HepG2 (cell line): ENCODE data around the gene GRIP1.

ENCODE experiments used
- ARNT2 ChIP-seq: sonication (generic); formaldehyde crosslinking; IDR thresholded peaks from 2 replicates; pipeline ENCODE4 v1.8.0; 2022; ENCODE audit warnings: mild to moderate bottlenecking, low read depth, missing genetic modification reagents, moderate library complexity
- EP300 ChIP-seq, 3 experiments: sonication (generic) in 1 of 3; formaldehyde crosslinking in 1 of 3; IDR thresholded peaks; 2 replicates each; pipeline versions ENCODE4 v1.5.1 to v1.6.1; 2011 to 2020; ENCODE audit warnings: low read depth in 2 of 3, low read length in 2 of 3, borderline replicate concordance in 1 of 3, improper control_type of control experiment in 1 of 3, mild to moderate bottlenecking in 1 of 3, missing genetic modification reagents in 1 of 3, moderate library complexity in 1 of 3
- GPN1 ChIP-seq: sonication (generic); formaldehyde crosslinking; IDR thresholded peaks from 2 replicates; pipeline ENCODE4 v1.5.1; 2020; ENCODE audit warnings: missing genetic modification reagents, borderline replicate concordance
- MTA3 ChIP-seq: sonication (generic); formaldehyde crosslinking; IDR thresholded peaks from 2 replicates; pipeline ENCODE4 v1.4.0; 2020; ENCODE audit warnings: missing genetic modification reagents
- SP4 ChIP-seq: sonication (generic); formaldehyde crosslinking; IDR thresholded peaks from 2 replicates; pipeline ENCODE4 v1.8.1; 2023; ENCODE audit warnings: mild to moderate bottlenecking, missing genetic modification reagents
- TP53 ChIP-seq: sonication (generic); formaldehyde crosslinking; conservative IDR thresholded peaks from 2 replicates; pipeline ENCODE4 v1.4.0; 2020; ENCODE audit warnings: missing genetic modification reagents
- ZNF225 ChIP-seq: sonication (generic); formaldehyde crosslinking; IDR thresholded peaks from 2 replicates; pipeline ENCODE4 v1.4.0; 2020; ENCODE audit warnings: mild to moderate bottlenecking, missing genetic modification reagents
- ZNF558 ChIP-seq: sonication (generic); formaldehyde crosslinking; IDR thresholded peaks from 2 replicates; pipeline ENCODE4 v1.9.0; 2022; ENCODE audit warnings: mild to moderate bottlenecking, missing genetic modification reagents, borderline replicate concordance
- TF ChIP-seq, protein P1 (sequence below): sonication (generic); formaldehyde crosslinking; IDR thresholded peaks from 2 replicates; pipeline ENCODE4 v1.8.0; 2022; ENCODE audit warnings: missing genetic modification reagents, mild to moderate bottlenecking, inconsistent platforms, borderline replicate concordance
- TF ChIP-seq, protein P2 (sequence below): sonication (generic); formaldehyde crosslinking; IDR thresholded peaks from 2 replicates; pipeline ENCODE4 v1.5.0; 2020; ENCODE audit warnings: mild to moderate bottlenecking, missing genetic modification reagents, moderate library complexity
- TF ChIP-seq, protein P3 (sequence below): sonication (generic); formaldehyde crosslinking; IDR thresholded peaks from 2 replicates; pipeline ENCODE4 v1.8.1; 2022; ENCODE audit warnings: low read depth, mild to moderate bottlenecking, missing genetic modification reagents
- TF ChIP-seq, protein P4 (sequence below): sonication (generic); formaldehyde crosslinking; IDR thresholded peaks from 2 replicates; pipeline ENCODE4 v1.5.1; 2020; ENCODE audit warnings: mild to moderate bottlenecking, missing genetic modification reagents, moderate library complexity
- TF ChIP-seq, protein P5 (sequence below): sonication (generic); formaldehyde crosslinking; IDR thresholded peaks from 2 replicates; pipeline ENCODE4 v1.8.1; 2023; ENCODE audit warnings: missing genetic modification reagents, inconsistent platforms, borderline replicate concordance
- TF ChIP-seq, protein P6 (sequence below): sonication (generic); formaldehyde crosslinking; conservative IDR thresholded peaks from 2 replicates; pipeline ENCODE4 v1.4.0; 2020; ENCODE audit warnings: missing genetic modification reagents

DNA sequence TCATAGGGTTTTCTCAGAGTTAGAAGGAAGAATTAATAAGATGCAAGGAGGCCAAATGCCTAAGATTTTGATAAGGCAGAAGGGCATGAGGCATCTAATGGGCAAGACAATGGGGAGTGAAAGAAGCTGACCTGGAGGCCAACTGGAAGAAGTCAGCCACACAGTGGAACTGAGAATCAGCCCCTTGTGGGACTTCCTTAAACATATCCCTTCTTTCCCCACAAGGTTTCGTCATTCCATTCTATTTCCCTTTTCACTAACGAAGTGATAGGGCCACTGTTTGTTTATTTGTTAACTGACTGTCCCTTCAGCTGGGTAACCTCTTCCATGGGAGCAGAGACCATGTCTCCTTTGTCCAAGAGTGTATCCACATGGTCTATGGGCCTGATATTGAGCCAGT lies 290.4 kb downstream of the GRIP1 start:
- TF ChIP-seq, protein P1, sequence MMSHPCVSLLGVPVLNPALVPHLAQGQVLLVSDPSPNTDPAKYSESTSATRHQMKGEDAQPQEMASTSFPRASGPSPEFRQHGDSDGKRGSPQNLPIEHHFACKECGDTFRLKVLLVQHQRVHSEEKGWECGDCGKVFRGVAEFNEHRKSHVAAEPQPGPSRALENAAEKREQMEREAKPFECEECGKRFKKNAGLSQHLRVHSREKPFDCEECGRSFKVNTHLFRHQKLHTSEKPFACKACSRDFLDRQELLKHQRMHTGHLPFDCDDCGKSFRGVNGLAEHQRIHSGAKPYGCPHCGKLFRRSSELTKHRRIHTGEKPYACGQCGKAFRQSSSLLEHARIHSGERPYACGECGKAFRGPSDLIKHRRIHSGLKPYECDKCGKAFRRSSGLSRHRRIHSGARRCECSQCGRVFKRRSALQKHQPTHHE: no peak
- TF ChIP-seq, protein P2, sequence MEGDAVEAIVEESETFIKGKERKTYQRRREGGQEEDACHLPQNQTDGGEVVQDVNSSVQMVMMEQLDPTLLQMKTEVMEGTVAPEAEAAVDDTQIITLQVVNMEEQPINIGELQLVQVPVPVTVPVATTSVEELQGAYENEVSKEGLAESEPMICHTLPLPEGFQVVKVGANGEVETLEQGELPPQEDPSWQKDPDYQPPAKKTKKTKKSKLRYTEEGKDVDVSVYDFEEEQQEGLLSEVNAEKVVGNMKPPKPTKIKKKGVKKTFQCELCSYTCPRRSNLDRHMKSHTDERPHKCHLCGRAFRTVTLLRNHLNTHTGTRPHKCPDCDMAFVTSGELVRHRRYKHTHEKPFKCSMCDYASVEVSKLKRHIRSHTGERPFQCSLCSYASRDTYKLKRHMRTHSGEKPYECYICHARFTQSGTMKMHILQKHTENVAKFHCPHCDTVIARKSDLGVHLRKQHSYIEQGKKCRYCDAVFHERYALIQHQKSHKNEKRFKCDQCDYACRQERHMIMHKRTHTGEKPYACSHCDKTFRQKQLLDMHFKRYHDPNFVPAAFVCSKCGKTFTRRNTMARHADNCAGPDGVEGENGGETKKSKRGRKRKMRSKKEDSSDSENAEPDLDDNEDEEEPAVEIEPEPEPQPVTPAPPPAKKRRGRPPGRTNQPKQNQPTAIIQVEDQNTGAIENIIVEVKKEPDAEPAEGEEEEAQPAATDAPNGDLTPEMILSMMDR (CRISPR knock-in tag): no peak
- TF ChIP-seq TP53: no peak
- TF ChIP-seq EP300 (IDR thresholded peaks at IDR 0.05; ENCODE audit: low read depth in 2 of 2, low read length in 2 of 2): no peak
- TF ChIP-seq EP300 (CRISPR knock-in tag; IDR thresholded peaks at IDR 0.05; ENCODE audit: borderline replicate concordance): no peak
- TF ChIP-seq ARNT2 (CRISPR knock-in tag): no peak
- no peak for TF ChIP-seq SP4 (CRISPR knock-in tag)
- no peak for TF ChIP-seq GPN1
- TF ChIP-seq, protein P3, sequence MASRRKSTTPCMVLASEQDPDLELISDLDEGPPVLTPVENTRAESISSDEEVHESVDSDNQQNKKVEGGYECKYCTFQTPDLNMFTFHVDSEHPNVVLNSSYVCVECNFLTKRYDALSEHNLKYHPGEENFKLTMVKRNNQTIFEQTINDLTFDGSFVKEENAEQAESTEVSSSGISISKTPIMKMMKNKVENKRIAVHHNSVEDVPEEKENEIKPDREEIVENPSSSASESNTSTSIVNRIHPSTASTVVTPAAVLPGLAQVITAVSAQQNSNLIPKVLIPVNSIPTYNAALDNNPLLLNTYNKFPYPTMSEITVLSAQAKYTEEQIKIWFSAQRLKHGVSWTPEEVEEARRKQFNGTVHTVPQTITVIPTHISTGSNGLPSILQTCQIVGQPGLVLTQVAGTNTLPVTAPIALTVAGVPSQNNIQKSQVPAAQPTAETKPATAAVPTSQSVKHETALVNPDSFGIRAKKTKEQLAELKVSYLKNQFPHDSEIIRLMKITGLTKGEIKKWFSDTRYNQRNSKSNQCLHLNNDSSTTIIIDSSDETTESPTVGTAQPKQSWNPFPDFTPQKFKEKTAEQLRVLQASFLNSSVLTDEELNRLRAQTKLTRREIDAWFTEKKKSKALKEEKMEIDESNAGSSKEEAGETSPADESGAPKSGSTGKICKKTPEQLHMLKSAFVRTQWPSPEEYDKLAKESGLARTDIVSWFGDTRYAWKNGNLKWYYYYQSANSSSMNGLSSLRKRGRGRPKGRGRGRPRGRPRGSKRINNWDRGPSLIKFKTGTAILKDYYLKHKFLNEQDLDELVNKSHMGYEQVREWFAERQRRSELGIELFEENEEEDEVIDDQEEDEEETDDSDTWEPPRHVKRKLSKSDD (CRISPR knock-in tag): no peak
- TF ChIP-seq MTA3 (CRISPR knock-in tag): no peak
- no peak for TF ChIP-seq ZNF225 (CRISPR knock-in tag)
- TF ChIP-seq, protein P4, sequence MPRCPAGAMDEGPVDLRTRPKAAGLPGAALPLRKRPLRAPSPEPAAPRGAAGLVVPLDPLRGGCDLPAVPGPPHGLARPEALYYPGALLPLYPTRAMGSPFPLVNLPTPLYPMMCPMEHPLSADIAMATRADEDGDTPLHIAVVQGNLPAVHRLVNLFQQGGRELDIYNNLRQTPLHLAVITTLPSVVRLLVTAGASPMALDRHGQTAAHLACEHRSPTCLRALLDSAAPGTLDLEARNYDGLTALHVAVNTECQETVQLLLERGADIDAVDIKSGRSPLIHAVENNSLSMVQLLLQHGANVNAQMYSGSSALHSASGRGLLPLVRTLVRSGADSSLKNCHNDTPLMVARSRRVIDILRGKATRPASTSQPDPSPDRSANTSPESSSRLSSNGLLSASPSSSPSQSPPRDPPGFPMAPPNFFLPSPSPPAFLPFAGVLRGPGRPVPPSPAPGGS (CRISPR knock-in tag): no peak
- TF ChIP-seq, protein P5, sequence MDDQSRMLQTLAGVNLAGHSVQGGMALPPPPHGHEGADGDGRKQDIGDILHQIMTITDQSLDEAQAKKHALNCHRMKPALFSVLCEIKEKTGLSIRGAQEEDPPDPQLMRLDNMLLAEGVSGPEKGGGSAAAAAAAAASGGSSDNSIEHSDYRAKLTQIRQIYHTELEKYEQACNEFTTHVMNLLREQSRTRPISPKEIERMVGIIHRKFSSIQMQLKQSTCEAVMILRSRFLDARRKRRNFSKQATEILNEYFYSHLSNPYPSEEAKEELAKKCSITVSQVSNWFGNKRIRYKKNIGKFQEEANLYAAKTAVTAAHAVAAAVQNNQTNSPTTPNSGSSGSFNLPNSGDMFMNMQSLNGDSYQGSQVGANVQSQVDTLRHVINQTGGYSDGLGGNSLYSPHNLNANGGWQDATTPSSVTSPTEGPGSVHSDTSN: no peak
- TF ChIP-seq ZNF558: no peak
- TF ChIP-seq, protein P6, sequence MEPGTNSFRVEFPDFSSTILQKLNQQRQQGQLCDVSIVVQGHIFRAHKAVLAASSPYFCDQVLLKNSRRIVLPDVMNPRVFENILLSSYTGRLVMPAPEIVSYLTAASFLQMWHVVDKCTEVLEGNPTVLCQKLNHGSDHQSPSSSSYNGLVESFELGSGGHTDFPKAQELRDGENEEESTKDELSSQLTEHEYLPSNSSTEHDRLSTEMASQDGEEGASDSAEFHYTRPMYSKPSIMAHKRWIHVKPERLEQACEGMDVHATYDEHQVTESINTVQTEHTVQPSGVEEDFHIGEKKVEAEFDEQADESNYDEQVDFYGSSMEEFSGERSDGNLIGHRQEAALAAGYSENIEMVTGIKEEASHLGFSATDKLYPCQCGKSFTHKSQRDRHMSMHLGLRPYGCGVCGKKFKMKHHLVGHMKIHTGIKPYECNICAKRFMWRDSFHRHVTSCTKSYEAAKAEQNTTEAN (CRISPR knock-in tag): no peak
